Endothelial cell of umbilical vein (primary cell): ENCODE measurements around the gene EME2. TPM values are rescaled to one million over a fixed set of nuclear protein-coding genes. Genes with fewer than 3 reads are reported as not detected.

Experiments
- BruUV-seq: library from RNA; stranded (reverse); fragments of 400-500 nt; replicated peaks from 2 replicates; lab custom pipeline; 2021; lab: Mats Ljungman, UMichigan
- CTCF ChIA-PET: fragments of 300-600, 350-600 bp; sonication (Branson Sonifier 250); formaldehyde crosslinking; loops from one replicate; lab custom pipeline; 2021; ENCODE audit warnings: antibody characterized with exemption, inconsistent platforms; lab: Charles Lee
- POLR2A ChIA-PET: fragments of 300-600, 350-600 bp; sonication (Branson Sonifier 250); formaldehyde crosslinking; loops from one replicate; lab custom pipeline; 2021; ENCODE audit warnings: antibody characterized with exemption, inconsistent platforms; lab: Charles Lee
- DNase-seq: peaks from one replicate; pipeline ENCODE4 v3.0.0-alpha.2; 2011; ENCODE audit warnings: low read depth, low spot score
- FAIRE-seq: peaks from 2 replicates; lab custom pipeline; 2011; peaks lifted over from hg19 to GRCh38; lab: Jason Lieb, UNC
- H2AFZ ChIP-seq: 2 replicates; pipeline ENCODE4 v1.6.0; 2012; ENCODE audit warnings: low read depth, low read length, control low read depth, inconsistent platforms
- H3K27ac ChIP-seq: 2 replicates; pipeline ENCODE4 v1.5.1; 2011; ENCODE audit warnings: low read depth, mild to moderate bottlenecking, control low read depth, low read length, moderate library complexity; ENCODE audit not compliant: insufficient read depth
- H3K27me3 ChIP-seq, 2 experiments: 2 replicates each; pipeline versions ENCODE4 v1.6.0 to v1.6.1; 2011; ENCODE audit warnings: low read length in 2 of 2, mixed read lengths in 1 of 2; ENCODE audit not compliant: control insufficient read depth in 2 of 2, insufficient read depth in 2 of 2
- H3K36me3 ChIP-seq, 2 experiments: 2 replicates in 1 of 2; 3 replicates in 1 of 2; pipeline ENCODE4 v1.5.1; 2011; ENCODE audit warnings: low read length in 2 of 2, mild to moderate bottlenecking in 1 of 2, moderate library complexity in 1 of 2; ENCODE audit not compliant: control insufficient read depth in 2 of 2, insufficient read depth in 2 of 2; ENCODE audit errors: extremely low read depth in 1 of 2
- H3K4me1 ChIP-seq: 3 replicates; pipeline ENCODE4 v1.5.1; 2011; ENCODE audit warnings: mild to moderate bottlenecking, low read length; ENCODE audit not compliant: control insufficient read depth, insufficient read depth; ENCODE audit errors: extremely low read depth
- H3K4me2 ChIP-seq: 2 replicates; pipeline ENCODE4 v1.6.1; 2011; ENCODE audit warnings: low read length, control low read depth, mixed read lengths; ENCODE audit not compliant: insufficient read depth
- H3K4me3 ChIP-seq, 3 experiments: fragments of 200-600 bp in 1 of 3; sonication (generic), shearing (Covaris generic) in 1 of 3; replicated peaks in 1 of 3; 2 replicates each; pipeline ENCODE4 v1.5.1; 2011 to 2016; ENCODE audit warnings: control low read depth in 3 of 3, low read length in 3 of 3, mild to moderate bottlenecking in 2 of 3, inconsistent platforms in 1 of 3, low read depth in 1 of 3, moderate library complexity in 1 of 3; ENCODE audit not compliant: insufficient read depth in 1 of 3
- H3K79me2 ChIP-seq: 2 replicates; pipeline ENCODE4 v1.6.0; 2012; ENCODE audit warnings: low read length, inconsistent platforms; ENCODE audit not compliant: control insufficient read depth, insufficient read depth
- H3K9ac ChIP-seq: replicated peaks from 2 replicates; pipeline ENCODE3; 2011; ENCODE audit warnings: low read length, control low read depth; ENCODE audit not compliant: insufficient read depth; ENCODE audit errors: extremely low read depth
- H3K9me1 ChIP-seq: replicated peaks from 3 replicates; pipeline ENCODE4 v1.6.0; 2011; ENCODE audit warnings: mild to moderate bottlenecking, low read length; ENCODE audit not compliant: control insufficient read depth, insufficient read depth; ENCODE audit errors: extremely low read depth
- H3K9me3 ChIP-seq: replicated peaks from 2 replicates; pipeline ENCODE4 v1.5.1; 2012; ENCODE audit warnings: low read length, inconsistent platforms; ENCODE audit not compliant: control insufficient read depth, insufficient read depth
- H4K20me1 ChIP-seq: replicated peaks from 2 replicates; pipeline ENCODE3; 2011; ENCODE audit warnings: mild to moderate bottlenecking, low read length; ENCODE audit not compliant: control insufficient read depth, insufficient read depth; ENCODE audit errors: extremely low read depth
- CTCF ChIP-seq, 2 donors: IDR thresholded peaks; 1 replicate in 1 of 2; 2 replicates in 1 of 2; pipeline ENCODE4 v1.5.1; 2011; ENCODE audit warnings: low read length in 2 of 2, mild to moderate bottlenecking in 2 of 2, moderate library complexity in 2 of 2, control low read depth in 1 of 2, inconsistent platforms in 1 of 2, low read depth in 1 of 2; ENCODE audit not compliant: insufficient read depth in 1 of 2; ENCODE audit errors: extremely low read depth in 1 of 2
- EZH2 ChIP-seq: IDR thresholded peaks from 2 replicates; pipeline ENCODE4 v1.6.1; 2012; ENCODE audit warnings: borderline replicate concordance, low read depth, mild to moderate bottlenecking, moderate library complexity, low read length, inconsistent platforms; ENCODE audit not compliant: severe bottlenecking
- FOS ChIP-seq: IDR thresholded peaks from 2 replicates; pipeline ENCODE4 v1.6.1; 2011; ENCODE audit warnings: mild to moderate bottlenecking, low read length, moderate library complexity, borderline replicate concordance; ENCODE audit not compliant: insufficient read depth
- GATA2 ChIP-seq: IDR thresholded peaks from 2 replicates; pipeline ENCODE4 v1.7.0; 2011; ENCODE audit warnings: low read depth, mild to moderate bottlenecking, moderate library complexity, mixed read lengths, low read length; ENCODE audit not compliant: insufficient read length, insufficient read depth
- JUN ChIP-seq: IDR thresholded peaks from 2 replicates; pipeline ENCODE4 v1.6.1; 2011; ENCODE audit warnings: borderline replicate concordance, low read depth; ENCODE audit not compliant: insufficient read length, insufficient read depth
- MAX ChIP-seq: IDR thresholded peaks from 2 replicates; pipeline ENCODE4 v1.6.1; 2011; ENCODE audit not compliant: insufficient read depth, insufficient read length
- MYC ChIP-seq: IDR thresholded peaks from one replicate; pipeline ENCODE4 v1.6.1; 2011; ENCODE audit warnings: mild to moderate bottlenecking, low read depth, low read length
- POLR2A ChIP-seq: IDR thresholded peaks from 2 replicates; pipeline ENCODE4 v1.6.1; 2012; ENCODE audit warnings: low read depth, mild to moderate bottlenecking, control low read depth, low read length
- POLR2AphosphoS5 ChIP-seq: IDR thresholded peaks from 2 replicates; pipeline ENCODE4 v1.6.1; 2012; ENCODE audit warnings: low read depth, mild to moderate bottlenecking, control low read depth, low read length, moderate library complexity; ENCODE audit not compliant: insufficient read depth
- dilution Hi-C: fragments of 300-500 bp; cut with MboI; formaldehyde crosslinking; loops from one replicate; pipeline ENCODE4 v1.15.0; 2019; ENCODE audit warnings: low sequenced_read_pairs; ENCODE audit not compliant: extremely low pct_ligation_motif_present
- intact Hi-C: fragments of 100-400 bp; cut with micrococcal nuclease; formaldehyde crosslinking; loops from one replicate; pipeline ENCODE4 v1.10.0; 2022
- polyA plus RNA-seq, 4 experiments: library from polyadenylated mRNA; depleted of rRNA in 3 of 4; stranded (reverse) in 3 of 4; unstranded in 1 of 4; fragments of >200 nt; gene quantifications; 2 replicates each; pipeline versions ENCODE4 v1.2.1 to v1.2.3, GENCODE V29; 2011 to 2012; ENCODE audit warnings: missing spikeins in 1 of 4
- total RNA-seq: library from RNA; stranded (reverse); gene quantifications from 2 replicates; pipeline ENCODE4 v1.2.3, GENCODE V29; 2021

The EME2 gene
- total and polyA plus RNA-seq, 2 donors (not counting 3 experiments of a cell fraction or from before 2014, with no cell fraction given) = 9.7 to 21.4 TPM

- peaks cover 9% of the 10 kb centered on the region for H3K79me2 ChIP-seq
- H4K20me1 ChIP-seq = no peaks in the 10 kb centered on the region
- no peak overlapping the region for H3K9ac ChIP-seq
- no peaks in the 10 kb centered on the region for H3K27me3 ChIP-seq
- intact Hi-C loops (no loop called here), dilution Hi-C loops (no loop called here)
- H3K9me3 ChIP-seq = no peaks in the 10 kb centered on the region
- TF ChIP-seq MAX (no peak), POLR2AphosphoS5 (no peak), MYC (no peak), POLR2A (no peak), EZH2 (no peak), FOS (no peak), CTCF (IDR thresholded peaks at IDR 0.05; ENCODE audit: extremely low read depth in 1 of 2, insufficient read depth in 1 of 2, low read depth in 1 of 2, low read length in 2 of 2) (no peak), GATA2 (no peak), JUN (no peak)
- POLR2A ChIA-PET = no interaction called here
- H3K4me2 ChIP-seq = no peak overlapping the region
- H3K9me1 ChIP-seq = no peaks in the 10 kb centered on the region
- H3K27ac ChIP-seq = no peak overlapping the region
- CTCF ChIA-PET = no interaction called here
- no peak overlapping the region for H2AFZ ChIP-seq
- H3K4me1 ChIP-seq = no peaks in the 10 kb centered on the region
- DNase-seq (no peak), FAIRE-seq (no peak)
- BruUV-seq = no TSS peak
- no peak overlapping the region for H3K4me3 ChIP-seq
- peaks cover 0 to 23% of the 10 kb centered on the region in 2 experiments for H3K36me3 ChIP-seq
These were observed 17.6 kb downstream of the EME2 start for GRCh38 chr16:1790261-1790610.
